IPS-18c (cell line): ENCODE results near the gene TLR8.
"Not testable (repeated sequence)": the region's sequence is repeated elsewhere in the genome, so short reads cannot be mapped to it uniquely, and the experiment has no call there.

ENCODE experiments used
- H3K4me3 ChIP-seq: 2 replicates; pipeline ENCODE4 v1.7.0; 2013; ENCODE audit warnings: low read depth, mild to moderate bottlenecking, low read length, moderate library complexity; ENCODE audit not compliant: insufficient read depth
- H3K9me3 ChIP-seq: one replicate; pipeline ENCODE4 v1.6.1; 2013; ENCODE audit warnings: mild to moderate bottlenecking, low read length, moderate library complexity; ENCODE audit not compliant: control insufficient read depth, insufficient read depth

Gene TLR8

GRCh38 chrX:12929701-12930100 is 23.3 kb downstream of the TLR8 start:
- H3K9me3 ChIP-seq: peaks cover 3% of the 10 kb centered on the region
- no peak overlapping the region for H3K4me3 ChIP-seq

GRCh38 chrX:12930150-12930549 is 23.7 kb downstream of the TLR8 start:
- Histone ChIP-seq H3K4me3 (no peak overlapping the region), H3K9me3 (peaks cover 3% of the 10 kb centered on the region)

- H3K9me3 ChIP-seq: peaks cover 3% of the 10 kb centered on the region
Measured at GRCh38 chrX:12932244-12932643, 25.8 kb downstream of the TLR8 start.

GRCh38 chrX:12934850-12935249 is 28.4 kb downstream of the TLR8 start:
- Histone ChIP-seq H3K4me3 (no peak overlapping the region), H3K9me3 (peaks cover 3% of the 10 kb centered on the region)

More at GRCh38 chrX:12932244-12932643, 25.8 kb downstream of the TLR8 start:
- no peak overlapping the region for H3K4me3 ChIP-seq

GRCh38 chrX:12936947-12937346 is 30.5 kb downstream of the TLR8 start:
- Histone ChIP-seq H3K9me3 (peaks cover 4% of the 10 kb centered on the region), H3K4me3 (no peak overlapping the region)

- not testable (repeated sequence) for H3K4me3 ChIP-seq, H3K9me3 ChIP-seq
Measured at GRCh38 chrX:12940471-12940870, 34.1 kb downstream of the TLR8 start.

- not testable (repeated sequence) for H3K4me3 ChIP-seq, H3K9me3 ChIP-seq
Measured at GRCh38 chrX:12943592-12943991, 37.2 kb downstream of the TLR8 start.

GRCh38 chrX:12944452-12944851 is 38.0 kb downstream of the TLR8 start:
- H3K4me3 ChIP-seq, H3K9me3 ChIP-seq: not testable (repeated sequence)

- Histone ChIP-seq H3K9me3 (peaks cover 3% of the 10 kb centered on the region), H3K4me3 (no peak overlapping the region)
Measured at GRCh38 chrX:12945494-12945893, 39.1 kb downstream of the TLR8 start.

- Histone ChIP-seq H3K4me3 (no peak overlapping the region), H3K9me3 (no peaks in the 10 kb centered on the region)
Measured at GRCh38 chrX:12946406-12946805, 40.0 kb downstream of the TLR8 start.

- Histone ChIP-seq H3K9me3 (peaks cover 2% of the 10 kb centered on the region), H3K4me3 (no peak overlapping the region)
Measured at GRCh38 chrX:12946838-12947544, 40.6 kb downstream of the TLR8 start.

- H3K4me3 ChIP-seq: no peak overlapping the region
- H3K9me3 ChIP-seq: peaks cover 2% of the 10 kb centered on the region
Measured at GRCh38 chrX:12947545-12948235, 41.3 kb downstream of the TLR8 start.

- Histone ChIP-seq H3K9me3 (peaks cover 2% of the 10 kb centered on the region), H3K4me3 (no peak overlapping the region)
Measured at GRCh38 chrX:12948495-12948894, 42.1 kb downstream of the TLR8 start.

- H3K4me3 ChIP-seq: no peak overlapping the region
- H3K9me3 ChIP-seq: peaks cover 2% of the 10 kb centered on the region
Measured at GRCh38 chrX:12949205-12949926, 42.9 kb downstream of the TLR8 start.

- H3K4me3 ChIP-seq: no peak overlapping the region
- H3K9me3 ChIP-seq: peaks cover 2% of the 10 kb centered on the region
Measured at GRCh38 chrX:12949927-12950656, 43.7 kb downstream of the TLR8 start.

GRCh38 chrX:12950851-12951594 is 44.6 kb downstream of the TLR8 start:
- Histone ChIP-seq H3K9me3 (peaks cover 2% of the 10 kb centered on the region), H3K4me3 (no peak overlapping the region)

- Histone ChIP-seq H3K9me3 (peaks cover 2% of the 10 kb centered on the region), H3K4me3 (no peak overlapping the region)
Measured at GRCh38 chrX:12951595-12951975, 45.2 kb downstream of the TLR8 start.
